ENCODE measurements around the gene PTPMT1. TPM values are rescaled to one million over a fixed set of nuclear protein-coding genes. Genes with fewer than 3 reads are reported as not detected.
"Not testable (repeated sequence)": the region's sequence is repeated elsewhere in the genome, so short reads cannot be mapped to it uniquely, and the experiment has no call there.

PTPMT1 gene
- polyA plus RNA-seq, 10 donors: 20.4 to 35.8 (median 26.0) TPM

DNA sequence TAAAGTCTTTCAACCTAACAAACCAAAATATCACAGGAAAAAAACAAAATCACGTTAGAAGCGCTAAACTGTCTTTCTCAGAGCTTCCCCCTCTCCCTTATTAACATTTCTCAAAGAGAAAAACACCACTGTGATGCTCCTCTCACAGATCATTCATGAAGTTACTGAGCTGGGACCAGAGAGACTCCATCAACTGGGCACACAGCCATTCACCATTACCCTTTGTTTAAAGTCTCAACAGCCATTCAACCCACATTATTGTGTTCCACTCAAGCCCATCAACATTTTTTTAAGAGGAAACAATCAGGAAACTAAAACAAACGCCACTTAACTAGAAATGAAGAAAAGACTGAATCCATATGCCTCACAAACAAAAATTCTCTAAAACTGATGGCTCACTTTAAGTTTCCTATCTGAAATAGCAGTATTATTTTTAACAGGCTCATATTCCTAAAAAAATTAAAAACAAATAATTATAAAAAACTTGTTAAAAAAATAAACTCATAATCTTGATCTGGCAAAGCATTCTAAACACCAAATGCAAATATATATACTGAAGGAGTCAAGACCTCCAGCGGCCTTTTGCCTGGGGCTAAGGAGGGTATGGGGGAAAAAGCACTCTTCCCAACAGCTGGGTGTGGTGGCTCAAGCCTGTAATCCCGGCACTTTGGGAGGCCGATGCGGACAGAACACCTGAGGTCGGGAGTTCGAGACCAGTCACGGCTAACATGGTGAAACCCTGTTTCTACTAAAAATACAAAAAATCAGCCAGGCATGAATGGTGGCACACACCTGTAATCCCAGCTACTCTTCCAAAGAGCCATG is 26.4 kb upstream of the PTPMT1 start:
- no peak for DNase-seq

GRCh38 chr11:47539681-47540039 is 25.7 kb upstream of the PTPMT1 start:
- no peak for DNase-seq

DNA sequence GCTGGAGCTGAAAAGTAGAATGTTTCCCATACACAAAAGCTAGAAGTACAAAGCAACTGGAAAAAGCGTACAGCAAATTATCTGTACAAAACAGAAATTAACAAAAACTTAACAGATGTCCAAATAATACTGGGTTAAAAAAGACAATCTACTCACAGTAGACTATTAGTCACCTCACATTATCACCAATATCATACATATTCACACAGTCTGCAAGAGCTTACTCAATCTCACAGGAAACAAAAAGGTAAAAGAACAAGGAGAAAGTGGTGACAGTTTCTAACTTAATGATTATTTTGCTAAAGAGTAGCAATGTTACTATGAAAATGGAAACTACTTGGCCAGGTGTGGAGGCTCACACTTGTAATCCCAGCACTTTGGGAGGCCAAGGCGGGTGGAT is 24.3 kb upstream of the PTPMT1 start:
- no peak for DNase-seq

- DNase-seq: no peak
Observed at GRCh38 chr11:47545298-47545697, 20.1 kb upstream of the PTPMT1 start.

- not testable (repeated sequence) for DNase-seq
Observed at GRCh38 chr11:47546274-47546673, 19.1 kb upstream of the PTPMT1 start.

DNA sequence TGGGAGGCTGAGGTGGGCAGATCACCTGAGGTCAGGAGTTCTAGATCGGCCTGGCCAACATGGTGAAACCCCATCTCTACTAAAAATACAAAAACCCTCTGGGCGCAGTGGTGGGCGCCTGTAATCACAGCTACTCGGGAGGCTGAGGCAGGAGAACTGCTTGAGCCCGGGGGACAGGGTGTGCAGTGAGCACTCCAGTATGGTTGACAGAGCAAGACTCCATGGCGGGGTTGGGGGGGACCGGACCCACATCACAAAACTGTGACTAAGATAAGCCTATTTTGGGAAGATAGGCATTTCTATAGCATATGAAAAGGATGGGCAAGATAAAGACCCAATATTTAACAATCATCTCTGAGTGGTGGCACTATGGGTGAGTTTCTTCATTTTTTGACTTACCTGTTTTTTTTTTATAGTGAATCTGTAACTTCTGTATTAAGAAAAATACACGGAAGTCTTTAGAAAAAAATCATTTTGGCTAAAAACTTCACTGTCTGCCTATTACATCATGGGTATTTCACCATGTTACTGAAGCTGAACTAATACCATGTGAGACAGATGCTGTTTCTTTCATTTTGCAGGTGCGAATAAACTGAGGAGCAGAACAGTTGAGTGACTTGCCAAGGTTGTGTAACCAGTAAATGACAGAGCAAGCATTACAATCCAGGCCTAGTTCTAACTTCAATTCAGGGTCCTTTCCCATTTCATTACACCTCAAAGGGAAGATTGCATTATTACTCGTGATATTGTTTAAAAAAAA is 14.9 kb upstream of the PTPMT1 start:
- DNase-seq: no peak

- DNase-seq: no peak
Observed at GRCh38 chr11:47551086-47551485, 14.3 kb upstream of the PTPMT1 start.

DNA sequence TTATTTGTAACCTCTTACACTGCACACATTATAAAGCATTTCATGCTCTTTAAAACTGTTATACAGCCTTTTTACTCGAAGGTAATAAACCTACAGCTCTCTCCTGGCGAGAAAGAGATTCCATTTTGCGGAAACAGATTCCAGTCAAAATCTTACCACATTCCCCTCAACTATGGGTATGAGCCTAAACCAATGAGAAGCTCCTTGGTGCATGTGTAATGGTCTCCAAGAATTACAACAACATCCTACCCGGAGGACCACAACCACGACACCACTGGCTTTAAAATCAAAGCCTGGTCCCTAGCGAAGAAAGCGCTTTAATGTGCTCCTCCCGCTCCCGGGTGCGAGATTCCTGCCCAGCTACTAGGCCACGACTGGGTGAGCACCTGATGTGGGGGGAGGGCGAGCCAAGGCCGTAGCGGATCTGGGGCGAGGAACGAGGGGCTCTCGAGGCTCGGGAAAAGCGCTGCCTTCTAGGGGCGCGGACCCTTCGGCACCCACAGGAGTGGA is 13.3 kb upstream of the PTPMT1 start:
- peak in 2 of 3 donors; percentile 20 to 33 for DNase-seq

- DNase-seq: peak; percentile 90 to 98 (median 94)
Observed at GRCh38 chr11:47552566-47553405, 12.6 kb upstream of the PTPMT1 start, which contains the start of gene CELF1. Gene CELF1, minus strand, starts transcription at chr11:47553132. Its CDS starts 53,609 bp downstream, at chr11:47499523.

- no peak for DNase-seq
Observed at GRCh38 chr11:47553406-47553743, 12.0 kb upstream of the PTPMT1 start.

- not testable (repeated sequence) for DNase-seq
Observed at GRCh38 chr11:47557004-47557403, 8.4 kb upstream of the PTPMT1 start.

GRCh38 chr11:47558695-47559094 is 6.7 kb upstream of the PTPMT1 start:
- DNase-seq: no peak

DNA sequence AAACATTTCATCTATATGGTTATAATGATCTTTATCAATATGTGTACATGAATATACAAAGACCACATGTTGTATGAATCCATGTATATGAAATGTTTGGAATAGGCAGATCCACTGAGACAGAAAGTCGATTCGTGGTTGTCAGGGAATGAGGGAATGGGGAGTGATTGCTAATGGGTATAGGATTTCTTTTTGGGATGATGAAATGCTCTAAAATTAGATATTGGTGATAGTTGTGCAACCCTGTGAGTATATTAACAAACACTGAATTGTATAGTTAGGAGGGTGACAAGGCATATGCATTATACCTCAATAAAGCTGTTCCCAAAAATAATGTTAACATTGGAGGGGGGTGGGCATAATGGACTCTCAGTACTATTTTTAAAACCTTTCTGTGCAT is 5.0 kb upstream of the PTPMT1 start:
- no peak for DNase-seq

GRCh38 chr11:47562393-47562792 is 3.0 kb upstream of the PTPMT1 start:
- not testable (repeated sequence) for DNase-seq

DNA sequence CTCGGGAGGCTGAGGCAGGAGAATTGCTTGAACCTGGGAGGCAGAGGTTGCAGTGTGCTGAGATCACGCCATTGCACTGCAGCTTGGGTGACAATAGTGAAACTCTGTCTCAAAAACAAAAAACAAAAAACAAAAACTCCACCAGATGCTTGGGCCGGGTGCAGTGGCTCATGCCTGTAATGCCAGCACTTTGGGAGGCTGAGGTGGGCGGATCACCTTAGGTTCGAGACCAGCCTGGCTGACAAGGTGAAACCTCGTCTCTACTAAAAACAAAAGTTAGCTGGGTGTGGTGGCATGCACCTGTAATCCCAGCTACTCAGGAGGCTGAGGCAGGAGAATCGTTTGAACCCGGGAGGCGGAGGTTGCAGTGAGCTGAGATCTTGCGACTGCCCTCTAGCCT is 1.0 kb upstream of the PTPMT1 start:
- DNase-seq: not testable (repeated sequence)

GRCh38 chr11:47564933-47565339 is 463 bp upstream of the PTPMT1 start:
- DNase-seq: no peak

DNA sequence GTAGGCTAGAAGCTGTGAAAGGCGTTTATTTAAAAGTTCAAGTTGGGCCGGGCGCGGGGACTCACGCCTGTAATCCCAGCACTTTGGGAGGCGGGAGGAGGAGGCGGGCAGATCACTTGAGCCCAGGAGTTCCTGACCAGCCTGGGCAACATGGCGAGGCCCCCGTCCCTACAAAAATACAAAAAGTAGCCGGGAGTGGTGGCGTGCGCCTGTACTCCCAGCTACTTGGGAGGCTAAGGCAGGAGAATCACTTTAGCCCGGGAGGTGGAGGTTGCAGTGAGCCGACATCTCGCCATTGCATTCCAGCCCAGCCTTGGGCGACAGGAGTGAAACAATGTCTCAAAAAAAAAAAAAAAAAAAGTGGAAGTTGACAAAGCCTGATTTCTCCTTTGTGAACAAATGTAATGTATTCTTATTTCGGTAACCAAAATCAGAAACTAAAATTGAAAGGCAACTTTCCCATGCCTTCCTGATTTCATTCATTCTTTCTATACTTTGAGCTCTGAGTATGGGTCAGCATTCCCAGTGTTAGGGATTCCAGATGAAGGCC is 825 bp downstream of the PTPMT1 start:
- no peak for DNase-seq

DNA sequence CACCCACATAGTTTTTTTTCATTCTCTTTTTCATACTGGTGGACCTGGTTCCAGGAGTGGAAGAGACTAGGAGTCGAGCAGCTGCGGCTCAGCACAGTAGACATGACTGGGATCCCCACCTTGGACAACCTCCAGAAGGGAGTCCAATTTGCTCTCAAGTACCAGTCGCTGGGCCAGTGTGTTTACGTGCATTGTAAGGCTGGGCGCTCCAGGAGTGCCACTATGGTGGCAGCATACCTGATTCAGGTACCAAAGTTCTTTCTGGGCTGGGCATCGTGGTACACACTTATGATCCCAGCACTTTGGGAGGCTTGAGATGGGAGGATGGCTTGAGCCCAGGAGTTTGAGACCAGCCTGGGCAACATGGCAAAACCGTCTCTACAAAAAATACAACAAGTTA is 4.2 kb downstream of the PTPMT1 start:
- DNase-seq: no peak

GRCh38 chr11:47570651-47571356 is 5.4 kb downstream of the PTPMT1 start:
- no peak for DNase-seq

- no peak for DNase-seq
Observed at GRCh38 chr11:47571357-47571729, 5.9 kb downstream of the PTPMT1 start.

DNA sequence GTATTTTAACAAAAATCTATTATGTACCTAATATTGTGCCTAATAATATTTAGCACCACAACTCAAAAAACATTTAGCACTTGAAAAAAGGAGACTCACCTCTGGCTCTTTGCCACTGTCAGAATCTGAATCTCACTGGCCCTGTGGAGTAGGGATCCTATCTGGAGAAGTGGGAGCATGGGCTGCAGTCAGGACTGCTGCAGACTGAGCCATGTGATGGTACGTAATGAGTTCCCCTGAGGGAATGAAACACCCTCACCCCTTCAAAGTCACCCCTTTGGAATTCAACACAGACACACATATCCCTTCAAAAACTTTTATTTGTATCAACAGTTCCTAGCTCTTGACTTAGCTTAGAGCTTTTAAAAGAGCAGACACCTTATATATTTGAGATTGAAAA is 6.5 kb downstream of the PTPMT1 start:
- DNase-seq: no peak

Data from muscle of back (tissue), 11 donors.